ENCODE measurements around the gene CDKAL1.

CDKAL1 gene

GRCh38 chr6:20688710-20689500 is 154.6 kb downstream of the CDKAL1 start:
- TF ChIP-seq CTCF (IDR thresholded peaks at IDR 0.05; ENCODE audit: borderline replicate concordance, insufficient read depth, low read depth, low read length) = no peak
- H3K4me3 ChIP-seq (ENCODE audit: low read depth, low read length) = no peak overlapping the region

- TF ChIP-seq CTCF (IDR thresholded peaks at IDR 0.05; ENCODE audit: borderline replicate concordance, insufficient read depth, low read depth, low read length) = no peak
Observed at GRCh38 chr6:20691185-20691584, 156.9 kb downstream of the CDKAL1 start.

GRCh38 chr6:20692023-20692422 is 157.8 kb downstream of the CDKAL1 start:
- no peak for TF ChIP-seq CTCF (IDR thresholded peaks at IDR 0.05; ENCODE audit: borderline replicate concordance, insufficient read depth, low read depth, low read length)
- no peak overlapping the region for H3K4me3 ChIP-seq (ENCODE audit: low read depth, low read length)

More at GRCh38 chr6:20691185-20691584, 156.9 kb downstream of the CDKAL1 start:
- no peak overlapping the region for H3K4me3 ChIP-seq (ENCODE audit: low read depth, low read length)

GRCh38 chr6:20693466-20694063 is 159.3 kb downstream of the CDKAL1 start:
- no peak overlapping the region for H3K4me3 ChIP-seq (ENCODE audit: low read depth, low read length)
- TF ChIP-seq CTCF (IDR thresholded peaks at IDR 0.05; ENCODE audit: borderline replicate concordance, insufficient read depth, low read depth, low read length) = no peak

- no peak for TF ChIP-seq CTCF (IDR thresholded peaks at IDR 0.05; ENCODE audit: borderline replicate concordance, insufficient read depth, low read depth, low read length)
- no peak overlapping the region for H3K4me3 ChIP-seq (ENCODE audit: low read depth, low read length)
Observed at GRCh38 chr6:20696676-20697075, 162.4 kb downstream of the CDKAL1 start.

- no peak for TF ChIP-seq CTCF (IDR thresholded peaks at IDR 0.05; ENCODE audit: borderline replicate concordance, insufficient read depth, low read depth, low read length)
- H3K4me3 ChIP-seq (ENCODE audit: low read depth, low read length) = no peak overlapping the region
Observed at GRCh38 chr6:20698675-20699074, 164.4 kb downstream of the CDKAL1 start.

GRCh38 chr6:20699402-20699801 is 165.1 kb downstream of the CDKAL1 start:
- H3K4me3 ChIP-seq (ENCODE audit: low read depth, low read length) = no peak overlapping the region
- TF ChIP-seq CTCF (IDR thresholded peaks at IDR 0.05; ENCODE audit: borderline replicate concordance, insufficient read depth, low read depth, low read length) = no peak
